ENCODE data around the gene PROM1. TPM values are rescaled to one million over a fixed set of nuclear protein-coding genes. Genes with fewer than 3 reads are reported as not detected.

The PROM1 gene
- total RNA-seq, 2 experiments from 2014 or later = not detected

DNA sequence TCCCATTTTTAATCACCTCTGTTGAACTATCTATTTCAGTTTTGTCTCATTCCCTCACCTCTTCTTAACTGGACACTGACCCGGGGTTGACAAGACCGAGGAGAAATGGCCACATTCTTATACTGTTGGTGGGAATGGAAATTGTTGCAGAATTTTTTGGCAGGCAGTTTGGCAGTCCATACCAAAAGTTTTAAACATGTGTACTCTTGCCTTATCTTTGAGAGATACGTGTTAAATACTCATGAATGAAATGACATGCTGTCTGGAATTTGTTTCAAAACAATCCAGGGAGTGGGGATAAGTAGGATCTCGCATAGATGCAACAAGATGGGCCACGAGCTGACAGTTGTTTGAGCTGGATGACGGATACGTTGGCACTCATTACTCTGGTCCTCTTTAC lies 157.3 kb downstream of the PROM1 start:
- ATAC-seq (no peak), DNase-seq (no peak)
- H3K36me3 Mint-ChIP-seq = no peaks in the 10 kb centered on the region
- H3K9me3 Mint-ChIP-seq (ENCODE audit: low read depth) = no peaks in the 10 kb centered on the region
- CTCF ChIA-PET = no interaction called here
- H3K4me1 Mint-ChIP-seq = no peaks in the 10 kb centered on the region
- no peak overlapping the region for H3K4me3 Mint-ChIP-seq
- H3K27me3 Mint-ChIP-seq = peaks cover 41% of the 10 kb centered on the region
- no peak overlapping the region for H3K27ac Mint-ChIP-seq

DNA sequence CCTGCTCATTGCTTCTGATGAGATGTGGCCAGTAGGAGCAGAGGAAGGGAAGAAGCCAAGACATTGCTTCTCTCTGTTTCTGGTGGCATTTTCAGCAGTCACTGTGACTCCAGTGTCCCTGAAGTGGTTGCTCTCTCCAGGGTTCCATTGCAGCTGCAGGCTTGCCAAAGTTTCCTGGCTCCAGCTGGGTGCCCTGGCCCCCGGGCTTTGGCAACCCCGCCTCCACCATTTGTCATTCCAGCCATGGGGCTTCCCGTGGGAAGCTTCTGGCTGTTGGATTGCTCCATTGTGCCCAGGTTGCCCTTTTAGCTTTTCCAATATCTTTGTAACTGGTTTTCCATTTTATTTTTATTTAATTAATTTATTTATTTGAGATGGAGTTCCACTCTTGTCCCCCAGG lies 158.0 kb downstream of the PROM1 start:
- H3K4me1 Mint-ChIP-seq = no peaks in the 10 kb centered on the region
- ATAC-seq = no peak
- CTCF ChIA-PET = interaction anchor here (0.9 kb wide), 1 partner anchor 10 kb away, joined by 3 read pairs; no protein-coding TSS in a partner anchor
- H3K4me3 Mint-ChIP-seq = no peak overlapping the region
- no peaks in the 10 kb centered on the region for H3K9me3 Mint-ChIP-seq (ENCODE audit: low read depth)
- no peaks in the 10 kb centered on the region for H3K36me3 Mint-ChIP-seq
- no peak for DNase-seq
- H3K27ac Mint-ChIP-seq = no peak overlapping the region
- peaks cover 40% of the 10 kb centered on the region for H3K27me3 Mint-ChIP-seq

DNA sequence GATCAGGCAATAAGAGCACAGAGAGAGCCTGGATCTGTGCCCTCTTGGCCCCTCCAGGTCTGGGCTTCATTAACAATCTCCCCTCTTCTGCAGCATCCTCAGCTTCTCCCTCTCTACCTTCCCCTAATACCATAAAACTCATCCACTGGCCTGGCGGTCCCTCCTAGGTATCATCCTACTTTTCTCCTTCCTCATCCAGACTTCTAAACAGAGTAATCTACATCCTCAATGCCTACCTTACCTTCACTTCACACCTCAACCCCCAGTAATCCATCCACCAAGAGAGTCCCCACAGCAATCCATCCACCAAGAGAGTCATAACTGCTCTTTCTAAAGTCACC lies 162.3 kb downstream of the PROM1 start:
- H3K27me3 Mint-ChIP-seq = peaks cover 44% of the 10 kb centered on the region
- no peaks in the 10 kb centered on the region for H3K9me3 Mint-ChIP-seq (ENCODE audit: low read depth)
- DNase-seq (no peak), ATAC-seq (no peak)
- H3K4me1 Mint-ChIP-seq = no peaks in the 10 kb centered on the region
- CTCF ChIA-PET = interaction anchor here (1.4 kb wide), 1 partner anchor 39 kb away, joined by 3 read pairs; no protein-coding TSS in a partner anchor
- no peaks in the 10 kb centered on the region for H3K36me3 Mint-ChIP-seq
- H3K27ac Mint-ChIP-seq = no peak overlapping the region
- no peak overlapping the region for H3K4me3 Mint-ChIP-seq

DNA sequence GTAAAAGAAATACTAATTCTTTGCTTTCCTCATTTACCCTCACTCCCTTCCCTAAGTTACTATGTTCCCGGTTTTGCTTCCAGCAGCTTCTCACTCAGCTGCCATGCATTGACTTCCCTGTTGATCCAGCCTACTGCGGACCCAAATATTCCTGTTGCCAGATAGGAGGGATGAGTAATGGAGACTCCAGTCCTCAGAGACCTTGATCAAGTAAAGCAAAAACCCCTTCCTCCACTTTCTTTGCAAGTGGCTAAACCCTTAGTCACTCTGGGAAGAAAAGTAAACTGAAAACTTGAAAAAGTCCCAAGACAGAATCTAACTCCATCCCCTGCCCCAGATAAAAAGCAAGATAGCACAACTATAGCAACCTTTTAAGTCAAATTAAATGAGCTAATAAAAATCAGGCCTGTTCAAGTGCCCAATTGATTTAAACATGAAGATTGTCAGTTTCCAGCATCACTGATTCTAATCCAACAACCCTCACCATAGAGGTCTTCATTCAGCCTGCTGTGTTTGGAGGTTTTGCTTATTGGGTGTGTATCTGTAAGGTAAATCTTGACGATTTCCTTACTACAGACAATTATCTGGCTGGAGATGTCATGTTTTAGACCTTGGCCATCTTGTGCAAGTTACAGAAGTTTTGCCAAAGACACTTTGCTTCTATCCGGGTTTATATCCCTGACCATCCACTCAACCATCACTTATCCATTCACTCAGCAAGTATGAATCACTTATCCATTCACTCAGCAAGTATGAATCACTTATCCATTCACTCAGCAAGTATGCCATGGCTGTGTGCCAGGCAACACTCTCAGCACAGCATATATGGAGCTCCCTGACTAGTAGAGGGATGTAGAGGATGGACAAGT lies 162.9 kb downstream of the PROM1 start:
- Mint-ChIP-seq H3K27me3 (peaks cover 44% of the 10 kb centered on the region), H3K27ac (no peak overlapping the region), H3K4me1 (no peaks in the 10 kb centered on the region), H3K36me3 (no peaks in the 10 kb centered on the region), H3K9me3 (ENCODE audit: low read depth) (no peaks in the 10 kb centered on the region), H3K4me3 (no peak overlapping the region)
- CTCF ChIA-PET = interaction anchor here (1.4 kb wide), 1 partner anchor 39 kb away, joined by 3 read pairs; no protein-coding TSS in a partner anchor
- no peak for DNase-seq
- ATAC-seq = no peak

DNA sequence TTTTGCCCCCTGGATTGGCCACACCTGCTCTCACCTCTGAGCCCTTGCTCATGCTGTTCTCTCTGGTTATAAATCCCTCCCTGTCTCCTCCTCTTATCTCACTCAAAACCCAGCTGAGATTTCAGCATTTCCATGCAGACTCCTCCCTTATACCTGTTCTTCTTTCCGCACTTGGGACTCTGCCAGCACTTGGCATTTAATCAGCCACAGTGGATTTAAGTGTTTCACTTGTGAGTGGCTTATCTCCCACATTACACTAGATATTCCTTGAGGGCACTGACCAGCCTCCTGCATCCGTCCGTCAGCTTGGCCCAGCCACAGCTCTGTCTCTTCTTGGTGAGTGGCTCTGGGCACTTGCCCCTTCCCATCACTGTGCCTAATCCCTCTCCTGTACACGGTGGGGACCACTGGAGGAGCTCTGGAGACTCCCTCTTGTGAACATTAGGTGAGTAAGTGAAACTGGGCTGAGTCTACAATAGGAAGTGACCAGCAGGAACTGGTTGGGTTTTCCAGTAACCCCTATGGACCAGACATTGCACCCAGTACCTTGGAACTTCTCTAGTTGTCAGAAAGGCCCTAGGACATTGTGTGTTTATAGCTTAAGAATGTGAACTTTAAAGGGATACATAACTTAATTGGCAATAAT lies 165.2 kb downstream of the PROM1 start:
- no peaks in the 10 kb centered on the region for H3K36me3 Mint-ChIP-seq
- no peak overlapping the region for H3K27ac Mint-ChIP-seq
- H3K9me3 Mint-ChIP-seq (ENCODE audit: low read depth) = no peaks in the 10 kb centered on the region
- ATAC-seq = no peak
- CTCF ChIA-PET = interaction anchor here (1.4 kb wide), 1 partner anchor 36 kb away, joined by 5 read pairs; no protein-coding TSS in a partner anchor
- DNase-seq = no peak
- no peak overlapping the region for H3K4me3 Mint-ChIP-seq
- peaks cover 12% of the 10 kb centered on the region for H3K4me1 Mint-ChIP-seq
- peaks cover 48% of the 10 kb centered on the region for H3K27me3 Mint-ChIP-seq

Other genes starting within 250 kb of the PROM1 start
- not detected for gene FGFBP1, start 145.3 kb downstream of the PROM1 start, total RNA-seq
- 1 to 10 TPM; 2.0 to 9.0 TPM for gene FGFBP2, start 120.8 kb downstream of the PROM1 start, total RNA-seq
- 10 to 100 TPM; 34.4 to 37.5 TPM for gene TAPT1, start 142.4 kb upstream of the PROM1 start, total RNA-seq

All from activated CD8-positive, alpha-beta memory T cell treated with anti-CD3 and anti-CD28 coated beads, Interleukin-2, amount 10 ng/mL, durations not matched to agents 7 days and 5 days (primary cell).